SK-N-SH treated with all-trans-retinoic acid at 6 μM for 48 hours (cell line): ENCODE measurements around the gene SMIM7.

Experiments used
- ARNTL ChIP-seq: fragments of 450-650 bp; formaldehyde crosslinking; IDR thresholded peaks from 2 replicates; pipeline ENCODE4 v1.5.0; 2020; ENCODE audit warnings: low read depth, mild to moderate bottlenecking, moderate library complexity, borderline replicate concordance
- BACH2 ChIP-seq: fragments of 250-450 bp; sonication (Bioruptor Pico); IDR thresholded peaks from 2 replicates; pipeline ENCODE4 v1.9.0; 2021; ENCODE audit warnings: mild to moderate bottlenecking, borderline replicate concordance
- ESRRG ChIP-seq: fragments of 250-450 bp; sonication (Bioruptor Pico); IDR thresholded peaks from 2 replicates; pipeline ENCODE4 v1.6.1; 2021; ENCODE audit warnings: mild to moderate bottlenecking
- OSR1 ChIP-seq: fragments of 250-450 bp; sonication (Bioruptor Pico); IDR thresholded peaks from 2 replicates; pipeline ENCODE4 v1.8.0; 2022; ENCODE audit warnings: moderate library complexity, mild to moderate bottlenecking, inconsistent platforms
- RARB ChIP-seq: fragments of 250-450 bp; sonication (Bioruptor Pico); IDR thresholded peaks from 2 replicates; pipeline ENCODE4 v1.8.0; 2021; ENCODE audit warnings: mild to moderate bottlenecking, moderate library complexity
- TF ChIP-seq, protein P1 (sequence below): fragments of 250-450 bp; sonication (Bioruptor Pico); IDR thresholded peaks from 2 replicates; pipeline ENCODE4 v1.8.0; 2020; ENCODE audit warnings: mild to moderate bottlenecking, moderate library complexity, borderline replicate concordance
- TF ChIP-seq, protein P2 (sequence below): fragments of 250-450 bp; sonication (Bioruptor Pico); IDR thresholded peaks from 2 replicates; pipeline ENCODE4 v1.5.0; 2020; ENCODE audit warnings: mild to moderate bottlenecking, moderate library complexity

DNA sequence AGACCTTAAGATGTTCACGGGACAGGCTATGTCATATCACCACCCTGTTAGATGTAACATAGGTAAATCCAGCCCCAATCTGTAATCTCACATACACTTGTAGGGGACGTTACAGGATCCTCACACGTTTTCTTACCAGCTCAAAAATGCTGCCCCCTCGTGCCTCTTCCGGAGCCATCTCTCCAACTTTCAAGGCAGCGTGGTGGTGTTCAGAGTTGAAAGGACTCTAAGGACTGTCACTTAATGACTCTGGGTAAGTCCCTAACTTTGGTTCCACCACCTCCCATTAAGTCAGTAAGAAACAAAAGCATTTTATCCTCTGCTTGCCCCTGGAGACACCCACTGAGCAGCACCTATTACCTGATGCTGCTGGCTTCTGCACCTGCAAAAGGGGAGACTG, 36.4 kb downstream of the SMIM7 start:
- no peak for TF ChIP-seq RARB (CRISPR knock-in tag)
- TF ChIP-seq, protein P1, sequence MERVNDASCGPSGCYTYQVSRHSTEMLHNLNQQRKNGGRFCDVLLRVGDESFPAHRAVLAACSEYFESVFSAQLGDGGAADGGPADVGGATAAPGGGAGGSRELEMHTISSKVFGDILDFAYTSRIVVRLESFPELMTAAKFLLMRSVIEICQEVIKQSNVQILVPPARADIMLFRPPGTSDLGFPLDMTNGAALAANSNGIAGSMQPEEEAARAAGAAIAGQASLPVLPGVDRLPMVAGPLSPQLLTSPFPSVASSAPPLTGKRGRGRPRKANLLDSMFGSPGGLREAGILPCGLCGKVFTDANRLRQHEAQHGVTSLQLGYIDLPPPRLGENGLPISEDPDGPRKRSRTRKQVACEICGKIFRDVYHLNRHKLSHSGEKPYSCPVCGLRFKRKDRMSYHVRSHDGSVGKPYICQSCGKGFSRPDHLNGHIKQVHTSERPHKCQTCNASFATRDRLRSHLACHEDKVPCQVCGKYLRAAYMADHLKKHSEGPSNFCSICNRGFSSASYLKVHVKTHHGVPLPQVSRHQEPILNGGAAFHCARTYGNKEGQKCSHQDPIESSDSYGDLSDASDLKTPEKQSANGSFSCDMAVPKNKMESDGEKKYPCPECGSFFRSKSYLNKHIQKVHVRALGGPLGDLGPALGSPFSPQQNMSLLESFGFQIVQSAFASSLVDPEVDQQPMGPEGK (CRISPR knock-in tag), result no peak
- TF ChIP-seq ESRRG (CRISPR knock-in tag), result no peak
- no peak for TF ChIP-seq OSR1 (CRISPR knock-in tag)
- TF ChIP-seq BACH2 (CRISPR knock-in tag), result no peak
- no peak for TF ChIP-seq ARNTL
- TF ChIP-seq, protein P2, sequence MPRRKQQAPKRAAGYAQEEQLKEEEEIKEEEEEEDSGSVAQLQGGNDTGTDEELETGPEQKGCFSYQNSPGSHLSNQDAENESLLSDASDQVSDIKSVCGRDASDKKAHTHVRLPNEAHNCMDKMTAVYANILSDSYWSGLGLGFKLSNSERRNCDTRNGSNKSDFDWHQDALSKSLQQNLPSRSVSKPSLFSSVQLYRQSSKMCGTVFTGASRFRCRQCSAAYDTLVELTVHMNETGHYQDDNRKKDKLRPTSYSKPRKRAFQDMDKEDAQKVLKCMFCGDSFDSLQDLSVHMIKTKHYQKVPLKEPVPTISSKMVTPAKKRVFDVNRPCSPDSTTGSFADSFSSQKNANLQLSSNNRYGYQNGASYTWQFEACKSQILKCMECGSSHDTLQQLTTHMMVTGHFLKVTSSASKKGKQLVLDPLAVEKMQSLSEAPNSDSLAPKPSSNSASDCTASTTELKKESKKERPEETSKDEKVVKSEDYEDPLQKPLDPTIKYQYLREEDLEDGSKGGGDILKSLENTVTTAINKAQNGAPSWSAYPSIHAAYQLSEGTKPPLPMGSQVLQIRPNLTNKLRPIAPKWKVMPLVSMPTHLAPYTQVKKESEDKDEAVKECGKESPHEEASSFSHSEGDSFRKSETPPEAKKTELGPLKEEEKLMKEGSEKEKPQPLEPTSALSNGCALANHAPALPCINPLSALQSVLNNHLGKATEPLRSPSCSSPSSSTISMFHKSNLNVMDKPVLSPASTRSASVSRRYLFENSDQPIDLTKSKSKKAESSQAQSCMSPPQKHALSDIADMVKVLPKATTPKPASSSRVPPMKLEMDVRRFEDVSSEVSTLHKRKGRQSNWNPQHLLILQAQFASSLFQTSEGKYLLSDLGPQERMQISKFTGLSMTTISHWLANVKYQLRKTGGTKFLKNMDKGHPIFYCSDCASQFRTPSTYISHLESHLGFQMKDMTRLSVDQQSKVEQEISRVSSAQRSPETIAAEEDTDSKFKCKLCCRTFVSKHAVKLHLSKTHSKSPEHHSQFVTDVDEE (CRISPR knock-in tag), result no peak
